Parathyroid adenoma (tissue), 2 donors: ENCODE measurements around the gene TMEM87B.
"Not testable (repeated sequence)": the region's sequence is repeated elsewhere in the genome, so short reads cannot be mapped to it uniquely, and the experiment has no call there.

Source experiments
- H2AFZ ChIP-seq: fragments of 300-600 bp; sonication (generic); one replicate; pipeline ENCODE4 v1.7.0; 2017; ENCODE audit warnings: antibody characterized with exemption, mild to moderate bottlenecking
- H3K27ac ChIP-seq: fragments of 300-600 bp; sonication (generic); one replicate; pipeline ENCODE4 v1.7.0; 2017
- H3K27me3 ChIP-seq: fragments of 300-600 bp; sonication (generic); one replicate; pipeline ENCODE4 v1.7.0; 2017; ENCODE audit warnings: low read length; ENCODE audit not compliant: control insufficient read depth, insufficient read depth
- H3K36me3 ChIP-seq: fragments of 300-600 bp; sonication (generic); one replicate; pipeline ENCODE4 v1.7.0; 2017; ENCODE audit warnings: low read length; ENCODE audit not compliant: control insufficient read depth, insufficient read depth
- H3K4me1 ChIP-seq: fragments of 300-600 bp; sonication (generic); one replicate; pipeline ENCODE4 v1.7.0; 2017; ENCODE audit warnings: control low read depth
- H3K4me2 ChIP-seq: fragments of 300-600 bp; sonication (generic); one replicate; pipeline ENCODE4 v1.7.0; 2017; ENCODE audit warnings: low read length
- H3K4me3 ChIP-seq: fragments of 300-600 bp; sonication (generic); one replicate; pipeline ENCODE4 v1.7.0; 2017; ENCODE audit warnings: low read depth, low read length
- H3K79me2 ChIP-seq: fragments of 300-600 bp; sonication (generic); one replicate; pipeline ENCODE4 v1.7.0; 2017; ENCODE audit warnings: control low read depth
- H3K9ac ChIP-seq: fragments of 300-600 bp; sonication (generic); one replicate; pipeline ENCODE4 v1.7.0; 2017; ENCODE audit warnings: mild to moderate bottlenecking
- H3K9me3 ChIP-seq: fragments of 300-600 bp; sonication (generic); one replicate; pipeline ENCODE4 v1.7.0; 2017; ENCODE audit warnings: low read length; ENCODE audit not compliant: control insufficient read depth
- CTCF ChIP-seq: fragments of 300-600 bp; sonication (generic); IDR thresholded peaks from one replicate; pipeline ENCODE4 v1.7.0; 2017; ENCODE audit warnings: antibody characterized with exemption, mild to moderate bottlenecking
- donor health status: primary hyperparathyroidism.

Gene TMEM87B

GRCh38 chr2:112032224-112032586, 22.9 kb upstream of the TMEM87B start:
- H3K27me3 ChIP-seq, result no peaks in the 10 kb centered on the region
- no peak overlapping the region for H3K27ac ChIP-seq
- no peak overlapping the region for H3K9ac ChIP-seq

GRCh38 chr2:112032689-112033465, 22.2 kb upstream of the TMEM87B start:
- Histone ChIP-seq H3K4me3 (no peak overlapping the region), H2AFZ (no peak overlapping the region), H3K27ac (no peak overlapping the region), H3K36me3 (no peaks in the 10 kb centered on the region), H3K9ac (no peak overlapping the region), H3K27me3 (no peaks in the 10 kb centered on the region), H3K4me2 (peak overlapping the region; percentile 23), H3K79me2 (no peaks in the 10 kb centered on the region), H3K9me3 (no peaks in the 10 kb centered on the region), H3K4me1 (no peaks in the 10 kb centered on the region)
- TF ChIP-seq CTCF, result no peak

More at GRCh38 chr2:112032224-112032586, 22.9 kb upstream of the TMEM87B start:
- Histone ChIP-seq H3K9me3 (no peaks in the 10 kb centered on the region), H3K4me1 (no peaks in the 10 kb centered on the region), H2AFZ (no peak overlapping the region), H3K79me2 (no peaks in the 10 kb centered on the region), H3K4me3 (no peak overlapping the region), H3K4me2 (peak overlapping the region; percentile 41), H3K36me3 (no peaks in the 10 kb centered on the region)
- no peak for TF ChIP-seq CTCF

- H3K27me3 ChIP-seq, result no peaks in the 10 kb centered on the region
- no peak overlapping the region for H3K4me3 ChIP-seq
- no peak overlapping the region for H3K27ac ChIP-seq
- no peaks in the 10 kb centered on the region for H3K36me3 ChIP-seq
- no peaks in the 10 kb centered on the region for H3K4me1 ChIP-seq
- no peak overlapping the region for H3K9ac ChIP-seq
- TF ChIP-seq CTCF, result no peak
- no peak overlapping the region for H3K4me2 ChIP-seq
- H3K79me2 ChIP-seq, result no peaks in the 10 kb centered on the region
- H2AFZ ChIP-seq, result no peak overlapping the region
- H3K9me3 ChIP-seq, result no peaks in the 10 kb centered on the region
Measured at GRCh38 chr2:112033600-112033999, 21.5 kb upstream of the TMEM87B start.

DNA sequence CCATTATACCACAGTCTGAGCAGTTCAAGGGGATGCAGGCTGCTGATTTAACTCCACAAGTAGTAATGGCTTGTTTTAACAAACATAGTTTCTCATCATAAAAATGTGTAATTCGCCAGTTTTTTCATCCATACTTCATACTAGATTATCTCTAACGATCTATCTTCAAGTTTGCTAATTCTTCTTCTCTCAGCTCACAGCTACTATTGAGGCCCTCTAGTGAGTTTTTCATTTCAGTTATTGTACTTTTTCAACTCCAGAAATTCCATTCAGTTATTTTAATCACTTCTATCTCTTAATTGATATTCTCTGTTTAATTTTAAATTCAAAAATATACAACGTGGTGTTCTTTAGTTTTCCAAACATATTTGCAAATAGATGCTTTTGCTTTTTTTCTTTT, 20.1 kb upstream of the TMEM87B start:
- H3K4me1 ChIP-seq, result no peaks in the 10 kb centered on the region
- no peak overlapping the region for H3K4me3 ChIP-seq
- H2AFZ ChIP-seq, result no peak overlapping the region
- no peaks in the 10 kb centered on the region for H3K36me3 ChIP-seq
- H3K79me2 ChIP-seq, result no peaks in the 10 kb centered on the region
- H3K9ac ChIP-seq, result no peak overlapping the region
- TF ChIP-seq CTCF, result no peak
- H3K9me3 ChIP-seq, result no peaks in the 10 kb centered on the region
- H3K4me2 ChIP-seq, result no peak overlapping the region
- H3K27ac ChIP-seq, result no peak overlapping the region
- no peaks in the 10 kb centered on the region for H3K27me3 ChIP-seq

DNA sequence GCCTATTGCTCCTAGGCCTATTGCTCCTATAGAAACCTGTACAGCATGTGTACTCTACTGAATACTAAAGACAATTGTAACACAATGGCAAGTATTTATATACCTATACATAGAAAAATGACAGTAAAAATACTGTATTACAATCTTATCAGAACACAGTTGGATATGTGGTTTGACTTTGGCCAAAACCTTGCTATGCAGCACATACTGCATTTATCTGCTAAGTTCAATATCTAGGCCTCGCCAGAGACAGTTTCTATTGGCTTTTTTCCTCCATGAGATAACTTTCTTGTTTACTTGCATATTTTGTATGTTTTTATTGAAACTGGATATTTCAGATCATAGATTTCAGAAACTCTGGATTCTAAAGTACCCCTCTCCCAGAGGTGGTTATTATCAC, 19.3 kb upstream of the TMEM87B start:
- Histone ChIP-seq H3K79me2 (no peaks in the 10 kb centered on the region), H3K9ac (no peak overlapping the region), H3K4me2 (no peak overlapping the region), H3K4me1 (no peaks in the 10 kb centered on the region), H3K36me3 (no peaks in the 10 kb centered on the region), H3K4me3 (no peak overlapping the region), H3K27ac (no peak overlapping the region), H3K9me3 (no peaks in the 10 kb centered on the region), H2AFZ (no peak overlapping the region), H3K27me3 (no peaks in the 10 kb centered on the region)
- no peak for TF ChIP-seq CTCF

DNA sequence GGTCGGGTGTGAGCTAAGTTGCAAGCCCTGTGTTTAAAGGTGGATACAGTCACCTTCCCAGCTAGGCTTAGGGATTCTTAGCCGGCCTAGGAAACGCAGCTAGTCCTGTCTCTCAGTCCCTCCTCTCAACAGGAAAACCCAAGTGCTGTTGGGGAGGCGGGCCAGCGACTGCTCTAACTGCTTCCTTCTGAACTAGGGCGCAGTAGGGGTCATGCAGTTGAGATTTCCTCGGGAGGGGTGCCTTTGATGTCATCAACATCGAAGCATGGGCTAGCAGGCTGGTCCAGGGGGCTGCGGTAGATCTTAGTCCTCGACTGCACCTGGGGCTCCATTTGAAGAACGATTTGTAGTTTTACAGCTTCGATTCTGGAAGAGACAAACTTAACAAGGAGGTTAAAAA, 15.5 kb upstream of the TMEM87B start:
- H3K79me2 ChIP-seq, H3K36me3 ChIP-seq, H3K4me1 ChIP-seq, H3K27ac ChIP-seq, H3K9ac ChIP-seq, H2AFZ ChIP-seq, H3K9me3 ChIP-seq, H3K4me3 ChIP-seq, H3K27me3 ChIP-seq, H3K4me2 ChIP-seq: not testable (repeated sequence)

DNA sequence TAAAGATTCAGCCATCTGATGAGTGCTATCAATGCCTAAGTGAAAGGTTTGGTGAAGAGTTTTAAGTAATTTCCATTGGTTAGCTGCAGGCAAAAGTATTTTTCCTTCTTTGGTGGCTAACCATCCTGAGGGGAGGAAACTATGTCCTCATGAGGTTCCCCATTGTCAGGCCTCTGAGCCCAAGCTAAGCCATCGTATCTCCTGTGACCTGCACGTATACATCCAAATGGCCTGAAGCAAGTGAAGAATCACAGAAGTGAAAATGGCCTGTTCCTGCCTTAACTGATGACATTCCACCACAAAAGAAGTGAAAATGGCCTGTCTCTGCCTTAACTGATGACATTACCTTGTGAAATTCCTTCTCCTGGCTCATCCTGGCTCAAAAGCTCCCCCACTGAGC, 15.0 kb upstream of the TMEM87B start:
- not testable (repeated sequence) for H3K27ac ChIP-seq, H3K9ac ChIP-seq, H3K27me3 ChIP-seq, H3K9me3 ChIP-seq, H3K4me2 ChIP-seq, H3K4me1 ChIP-seq, H3K36me3 ChIP-seq, H3K79me2 ChIP-seq, H3K4me3 ChIP-seq, H2AFZ ChIP-seq
